K562 (cell line): ENCODE measurements around the gene TMEM208. TPM values are rescaled to one million over a fixed set of nuclear protein-coding genes. Genes with fewer than 3 reads are reported as not detected.

ENCODE experiments used
- ATAC-seq: fragments of 200-7000 bp; cut with Tn5 transposase; 3 replicates; pipeline ENCODE4 v1.9.1; 2020; ENCODE audit warnings: moderate library complexity
- BruUV-seq: library from RNA; stranded (reverse); fragments of 400-500 nt; replicated peaks from 2 replicates; lab custom pipeline; 2021; lab: Mats Ljungman, UMichigan
- CTCF ChIA-PET: fragments of 300-600 bp; formaldehyde crosslinking; extraction: SDS; loops from one replicate; lab custom pipeline; 2021; ENCODE audit warnings: low intra/inter-chr PET ratio; lab: Yijun Ruan, JAX
- POLR2A ChIA-PET: fragments of 300-600, 350-650 bp; sonication (Branson Sonifier 250); formaldehyde crosslinking; extraction: SDS; loops from one replicate; lab custom pipeline; 2021; ENCODE audit warnings: antibody characterized with exemption, inconsistent platforms; lab: Yijun Ruan, JAX
- DNase-seq, 4 experiments: peaks; one replicate each; pipeline versions ENCODE4 v3.0.0 to v3.0.0-alpha.2; 2011 to 2018; ENCODE audit warnings: low spot score in 3 of 4, mixed read lengths in 3 of 4; ENCODE audit errors: extremely low read depth in 1 of 4
- FAIRE-seq: peaks from 2 replicates; lab custom pipeline; 2011; peaks lifted over from hg19 to GRCh38; lab: Jason Lieb, UNC
- H2AFZ ChIP-seq: 2 replicates; pipeline ENCODE4 v1.6.0; 2011; ENCODE audit warnings: low read depth, low read length, control low read depth, inconsistent platforms
- H3K27ac ChIP-seq: fragments of 200-600 bp; 3 replicates; pipeline ENCODE4 v1.8.0; 2011; ENCODE audit warnings: low read depth, mild to moderate bottlenecking, control low read depth, inconsistent platforms, low read length, moderate library complexity, mixed read lengths; ENCODE audit errors: extremely low read depth
- H3K27me3 ChIP-seq, 2 experiments: fragments of 300-600 bp in 1 of 2; 2 replicates in 1 of 2; 3 replicates in 1 of 2; pipeline versions ENCODE4 v1.6.0 to v1.8.0; 2011; ENCODE audit warnings: inconsistent platforms in 2 of 2, low read length in 2 of 2, mild to moderate bottlenecking in 1 of 2, mixed read lengths in 1 of 2, moderate library complexity in 1 of 2; ENCODE audit not compliant: control insufficient read depth in 2 of 2, insufficient read depth in 2 of 2
- H3K36me3 ChIP-seq: fragments of 300-600 bp; 3 replicates; pipeline ENCODE4 v1.8.0; 2011; ENCODE audit warnings: mild to moderate bottlenecking, low read length, inconsistent platforms; ENCODE audit not compliant: control insufficient read depth, insufficient read depth
- H3K4me1 ChIP-seq, 2 experiments: fragments of 200-600 bp in 1 of 2; replicated peaks in 1 of 2; 2 replicates in 1 of 2; 3 replicates in 1 of 2; pipeline versions ENCODE4 v1.5.1 to v1.8.0; 2011; ENCODE audit warnings: inconsistent platforms in 2 of 2, low read length in 2 of 2, mild to moderate bottlenecking in 1 of 2, mixed read lengths in 1 of 2, moderate library complexity in 1 of 2; ENCODE audit not compliant: control insufficient read depth in 2 of 2, insufficient read depth in 2 of 2
- H3K4me2 ChIP-seq: 2 replicates; pipeline ENCODE4 v1.6.1; 2011; ENCODE audit warnings: low read length, control low read depth, inconsistent platforms, mixed read lengths; ENCODE audit not compliant: insufficient read depth
- H3K4me3 ChIP-seq: fragments of 200-600 bp; sonication (generic), shearing (Covaris generic); 2 replicates; pipeline ENCODE4 v1.5.1; 2016; ENCODE audit warnings: control low read depth, inconsistent platforms
- H3K79me2 ChIP-seq: fragments of 200-600 bp; 3 replicates; pipeline ENCODE4 v1.8.0; 2011; ENCODE audit warnings: low read length, inconsistent platforms; ENCODE audit not compliant: control insufficient read depth, insufficient read depth
- H3K9ac ChIP-seq, 2 experiments: 2 replicates each; pipeline versions ENCODE4 v1.6.0 to v1.6.1; 2011; ENCODE audit warnings: low read depth in 2 of 2, low read length in 2 of 2, control low read depth in 1 of 2, inconsistent platforms in 1 of 2, mild to moderate bottlenecking in 1 of 2, mixed read lengths in 1 of 2; ENCODE audit not compliant: insufficient read depth in 1 of 2
- H3K9me1 ChIP-seq: one replicate; pipeline ENCODE4 v1.6.0; 2011; ENCODE audit warnings: inconsistent platforms, mild to moderate bottlenecking, low read length, moderate library complexity; ENCODE audit not compliant: control insufficient read depth, insufficient read depth
- H3K9me3 ChIP-seq: replicated peaks from 2 replicates; pipeline ENCODE4 v1.5.1; 2011; ENCODE audit warnings: low read depth, low read length, inconsistent platforms; ENCODE audit not compliant: control insufficient read depth, insufficient read depth
- H4K20me1 ChIP-seq: replicated peaks from 2 replicates; pipeline ENCODE4 v1.6.1; 2011; ENCODE audit warnings: low read length, inconsistent platforms, mixed read lengths; ENCODE audit not compliant: control insufficient read depth, insufficient read depth
- SMAD1 ChIP-seq: fragments of 150-350 bp; IDR thresholded peaks from 2 replicates; pipeline ENCODE4 v1.6.1; 2014; ENCODE audit warnings: low read length, low read depth; ENCODE audit not compliant: partially characterized antibody
- SMAD4 ChIP-seq: fragments of 250-450 bp; sonication (Bioruptor Pico); conservative IDR thresholded peaks from 2 replicates; pipeline ENCODE4 v1.8.0; 2021; ENCODE audit warnings: inconsistent platforms, mild to moderate bottlenecking, moderate library complexity
- TAF1 ChIP-seq: IDR thresholded peaks from 2 replicates; pipeline ENCODE4 v1.6.1; 2011; ENCODE audit warnings: mild to moderate bottlenecking, low read length, moderate library complexity; ENCODE audit not compliant: insufficient read depth, control insufficient read depth, severe bottlenecking; ENCODE audit errors: extremely low read depth
- YBX1 ChIP-seq: fragments of 450-650 bp; IDR thresholded peaks from 2 replicates; pipeline ENCODE4 v1.7.1; 2016; ENCODE audit warnings: mild to moderate bottlenecking
- ZFX ChIP-seq: sonication (generic); formaldehyde crosslinking; IDR thresholded peaks from 2 replicates; pipeline ENCODE4 v1.8.0; 2022; ENCODE audit warnings: mild to moderate bottlenecking, missing genetic modification reagents, moderate library complexity
- ZNF263 ChIP-seq: sonication (generic); formaldehyde crosslinking; IDR thresholded peaks from 2 replicates; pipeline ENCODE4 v1.8.0; 2022; ENCODE audit warnings: mild to moderate bottlenecking, missing genetic modification reagents, borderline replicate concordance
- ZNF639 ChIP-seq, 2 experiments: fragments of 200-800 bp in 1 of 2; sonication (Bioruptor generic) in 1 of 2; sonication (generic) in 1 of 2; formaldehyde crosslinking in 1 of 2; IDR thresholded peaks in 1 of 2; conservative IDR thresholded peaks in 1 of 2; 2 replicates each; pipeline versions ENCODE4 v1.5.0 to v1.6.1; 2016 to 2020; ENCODE audit warnings: missing compliant biosample characterization in 1 of 2, missing genetic modification characterization in 1 of 2, missing genetic modification reagents in 1 of 2
- WGBS: fragments of 100-300 bp; shearing (Covaris generic); methylation state at CpG from one replicate; pipeline ENCODE4 v1.1.6; 2016; ENCODE audit warnings: low coverage, mixed read lengths; ENCODE audit not compliant: insufficient coverage; ENCODE audit errors: missing lambda C conversion rate; 5-methylcytosine and 5-hydroxymethylcytosine counted together
- in situ Hi-C: fragments of 300-500 bp; cut with MboI; formaldehyde crosslinking; loops from 4 replicates; pipeline ENCODE4 v1.15.0; 2018; ENCODE audit warnings: inconsistent platforms, mixed read lengths
- intact Hi-C: fragments of 100-400 bp; cut with micrococcal nuclease; formaldehyde crosslinking; loops from 2 replicates; pipeline ENCODE4 v1.14.2; 2022
- polyA plus RNA-seq, 8 experiments: library from polyadenylated mRNA; depleted of rRNA in 4 of 8; stranded (reverse) in 5 of 8; unstranded in 3 of 8; fragments of >200 nt; fragmentation: Nextera tagmentation in 2 of 8; fragmentation: Illumina TruSeq in 1 of 8; extraction: Ambion mirVana in 2 of 8; extraction: Trizol in 1 of 8; gene quantifications; 2 replicates each; pipeline versions ENCODE4 v1.2.1 to v1.2.3, GENCODE V29; 2011 to 2014; ENCODE audit warnings: inconsistent platforms in 1 of 8, missing spikeins in 1 of 8
- total RNA-seq, 7 experiments: library from RNA; depleted of rRNA in 6 of 7; stranded (reverse); fragments of >200 nt in 6 of 7; fragmentation: Illumina TruSeq in 2 of 7; extraction: Trizol in 2 of 7; gene quantifications; 2 replicates each; pipeline versions ENCODE4 v1.2.1 to v1.2.3, GENCODE V29; 2011 to 2021; ENCODE audit warnings: low replicate concordance in 1 of 7

TMEM208 gene
- total and polyA plus RNA-seq, 9 of the 15 experiments (the other 6 are each of a cell fraction or from before 2014, with no cell fraction given) = 31.8 to 239 (median 54.3) TPM

- TF ChIP-seq SMAD4 (CRISPR knock-in tag) = 0 out of 2 replicates have a peak, but pooled peaks have one; percentile 0
- peak; percentile 30 for TF ChIP-seq TAF1
- no peak for TF ChIP-seq YBX1
- TF ChIP-seq SMAD1 = no peak
Measured at GRCh38 chr16:67249178-67250044, 22.5 kb downstream of the TMEM208 start (continued).

DNA sequence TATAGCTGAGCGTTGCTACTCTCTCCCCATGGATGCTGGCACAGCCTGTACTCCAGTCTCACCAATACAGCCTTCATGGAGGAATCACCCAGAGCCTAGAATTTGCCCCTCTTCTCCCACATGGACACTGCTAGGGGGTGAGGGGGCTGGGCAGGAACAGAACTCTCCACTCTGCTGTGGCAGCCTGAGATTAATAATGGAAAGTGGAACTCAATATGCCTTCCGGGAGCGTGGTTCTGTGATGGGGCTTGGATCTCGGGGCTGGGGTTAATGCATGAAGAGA lies 23.1 kb downstream of the TMEM208 start:
- Histone ChIP-seq H3K4me1 (peaks cover 29 to 53% of the 10 kb centered on the region in 2 experiments), H3K36me3 (peaks cover 4% of the 10 kb centered on the region; the same call in 1 of the 3 replicates), H3K4me2 (peak overlapping the region; percentile 76), H3K9me1 (no peaks in the 10 kb centered on the region), H3K9ac (peak overlapping the region in 1 of 2 experiments; percentile 76; a peak in 1 of 4 replicates), H3K27me3 (no peaks in the 10 kb centered on the region), H2AFZ (peak overlapping the region; percentile 11; the same call in 1 of the 2 replicates), H4K20me1 (no peaks in the 10 kb centered on the region), H3K9me3 (no peaks in the 10 kb centered on the region), H3K4me3 (no peak overlapping the region), H3K79me2 (peaks cover 23% of the 10 kb centered on the region), H3K27ac (no peak overlapping the region)
- TF ChIP-seq ZNF263 = no peak
- peak; percentile 10; the same call in 1 of the 2 replicates for TF ChIP-seq ZFX (CRISPR knock-in tag)
- no peak for TF ChIP-seq ZNF639 (CRISPR knock-in tag; conservative IDR thresholded peaks at IDR 0.05 in 1 of 2, IDR thresholded peaks at IDR 0.05 in 1 of 2)
- 53% methylated on average over 4 of the region's 4 CpGs for WGBS
- no peak for FAIRE-seq
- no TSS peak for BruUV-seq
- no peak for DNase-seq
- intact Hi-C loops = no loop called here
- ChIA-PET CTCF (no interaction called here), POLR2A (interaction anchor here (1.1 kb wide), 1 partner anchor 8 kb away, joined by 3 read pairs; no protein-coding TSS in a partner anchor)
- in situ Hi-C loops = loop anchor here (5.0 kb wide), 1 partner anchor 92 kb away; no protein-coding TSS in a partner anchor
- no peak for ATAC-seq
